DOHH2 (cell line): ENCODE results near the gene PCDH8.

ENCODE experiments used
- CTCF ChIP-seq: fragments of 200-600 bp; sonication (generic); IDR thresholded peaks from one replicate; pipeline ENCODE4 v1.5.1; 2014; ENCODE audit warnings: antibody characterized with exemption, mild to moderate bottlenecking, low read depth, low read length; ENCODE audit not compliant: poor library complexity, severe bottlenecking
- EZH2phosphoT487 ChIP-seq: fragments of 200-600 bp; sonication (generic); IDR thresholded peaks from 2 replicates; pipeline ENCODE4 v1.6.1; 2017; ENCODE audit warnings: borderline replicate concordance, mild to moderate bottlenecking, antibody characterized with exemption, low read length, moderate library complexity, mixed read lengths

DNA sequence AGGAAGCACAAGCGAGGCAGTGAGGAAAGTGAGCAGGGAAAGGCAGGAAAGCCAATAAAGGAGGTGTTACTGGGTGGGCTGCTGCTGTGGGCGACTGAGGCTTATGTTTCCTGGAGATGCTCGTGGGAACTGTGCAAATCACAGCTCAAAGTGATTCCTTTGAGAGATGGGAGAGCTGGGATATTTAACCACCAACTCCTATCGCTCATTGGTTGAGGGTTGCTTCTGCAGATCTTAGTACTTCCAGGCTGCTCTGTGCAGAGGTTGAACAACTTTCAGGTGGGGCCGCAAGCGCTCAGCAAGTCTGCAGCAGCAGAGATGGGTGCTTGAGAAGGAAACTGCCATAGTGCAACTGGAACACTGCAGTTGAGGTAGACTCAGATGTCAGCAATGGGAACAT lies 8.4 kb downstream of the PCDH8 start:
- TF ChIP-seq CTCF (no peak), EZH2phosphoT487 (no peak)
